Activated CD8-positive, alpha-beta memory T cell treated with anti-CD3 and anti-CD28 coated beads for 48 hours (primary cell): ENCODE measurements around the gene SELENOF.

ENCODE experiments used
- DNase-seq, 3 experiments: peaks; one replicate each; pipeline ENCODE4 v3.0.0-alpha.2; 2020; ENCODE audit warnings: low read depth in 2 of 3, low spot score in 2 of 3

The SELENOF gene

DNA sequence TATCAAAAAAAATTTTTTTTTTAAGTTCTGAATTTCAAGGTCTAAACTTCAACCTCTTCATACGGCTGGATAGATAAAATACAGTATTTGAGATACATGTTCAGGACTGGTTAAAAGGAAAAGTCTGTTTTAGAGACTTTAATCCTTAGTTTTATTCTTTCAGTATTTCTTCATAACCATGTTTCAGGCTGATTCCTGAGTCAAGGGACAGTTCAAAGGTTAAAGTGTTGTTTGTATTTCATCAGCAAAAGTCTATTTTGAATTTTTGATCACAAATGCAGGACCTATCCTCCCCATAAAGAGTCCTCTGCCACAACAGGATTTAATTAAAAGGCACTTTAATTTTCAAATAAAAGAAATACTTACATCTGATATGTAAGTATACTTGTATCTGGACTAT lies 53.5 kb downstream of the SELENOF start:
- no peak for DNase-seq

DNA sequence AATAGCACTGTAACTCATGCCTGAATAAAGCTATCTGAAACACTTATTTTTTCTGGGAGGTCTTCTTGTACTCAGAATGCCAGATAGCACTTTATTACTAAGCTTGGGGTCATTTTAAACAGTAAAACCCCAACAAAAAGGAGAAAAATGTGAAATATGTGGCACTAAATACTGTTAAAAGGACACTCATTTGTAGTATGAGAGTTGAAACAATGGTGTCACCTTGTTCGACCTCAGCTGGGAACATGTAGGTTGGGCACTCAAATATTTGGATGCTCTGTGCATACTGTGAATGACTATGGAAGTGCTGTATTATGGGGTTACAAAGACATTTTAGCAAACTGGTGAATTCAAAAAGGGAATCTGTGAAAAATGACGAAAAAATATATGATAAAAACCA lies 53.9 kb downstream of the SELENOF start:
- no peak for DNase-seq

DNA sequence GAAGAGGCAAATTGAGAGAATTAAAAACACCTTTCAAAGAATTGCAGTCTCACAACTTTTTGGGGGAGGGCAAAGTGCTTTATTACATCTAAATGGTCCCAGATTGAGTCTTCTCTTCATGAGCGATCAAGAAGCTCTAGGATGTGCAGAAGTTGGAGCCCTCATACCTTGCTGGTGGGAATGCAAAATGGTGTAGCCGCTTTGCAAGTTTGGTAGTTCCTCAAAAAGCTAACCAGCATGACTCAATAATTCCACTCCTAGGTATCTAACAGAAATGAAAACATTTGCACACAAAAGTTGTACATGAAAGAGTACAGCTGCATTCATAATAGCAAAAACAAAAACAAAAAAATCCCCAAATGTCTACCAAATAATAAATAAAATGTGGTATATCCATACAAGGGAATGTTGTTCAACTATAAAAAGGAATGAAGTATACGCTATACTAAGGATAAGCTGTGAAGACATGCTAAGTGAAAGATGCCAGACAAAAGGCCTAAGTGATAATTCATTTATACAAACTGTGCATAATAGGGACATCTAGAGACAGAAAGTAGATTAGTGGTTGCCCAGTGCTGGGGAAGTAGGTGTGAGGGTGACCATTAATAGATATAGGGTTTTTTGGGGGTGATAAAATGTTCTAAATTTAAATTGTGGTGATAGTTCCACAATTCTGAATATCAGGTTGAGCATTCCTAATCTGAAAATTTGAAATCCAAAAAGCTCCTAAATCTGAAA lies 55.2 kb downstream of the SELENOF start:
- no peak for DNase-seq

DNA sequence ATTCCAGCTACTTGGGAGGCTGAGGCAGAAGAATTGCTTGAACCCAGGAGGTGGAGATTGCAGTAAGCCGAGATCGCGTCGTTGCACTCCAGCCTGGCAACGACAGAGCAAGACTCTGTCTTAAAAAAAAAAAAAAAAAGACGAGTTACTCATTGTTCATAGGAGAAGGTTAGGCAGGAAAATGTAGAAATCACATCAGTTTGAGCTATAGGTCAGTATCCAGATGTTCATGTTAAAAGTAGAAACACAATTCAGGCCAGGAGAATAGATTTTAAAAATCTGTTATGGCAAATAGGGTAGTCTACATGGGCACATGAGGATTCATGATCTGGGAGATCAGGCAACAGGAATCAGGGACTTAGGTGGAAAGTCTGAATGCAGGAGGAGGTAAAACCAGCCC lies 57.7 kb downstream of the SELENOF start:
- DNase-seq: no peak

DNA sequence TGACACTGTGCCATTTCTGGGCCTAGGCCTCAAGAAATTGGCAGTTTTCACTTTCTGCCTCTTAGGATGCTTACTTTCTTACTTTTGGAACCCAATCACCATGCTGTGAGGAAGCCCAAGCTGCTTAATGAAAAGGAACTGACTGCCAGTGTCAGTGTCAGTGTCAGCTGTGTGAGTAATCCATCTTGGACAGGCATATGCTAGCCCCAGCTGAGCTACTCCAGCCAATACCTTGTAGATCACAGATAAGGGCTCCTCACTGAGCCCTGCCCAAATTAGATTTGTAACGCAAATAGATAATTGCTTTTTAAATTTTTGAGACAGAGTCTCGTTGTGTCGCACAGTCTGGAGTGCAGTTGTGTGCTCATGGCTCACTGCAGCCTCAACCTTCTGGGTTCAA lies 59.6 kb downstream of the SELENOF start:
- no peak for DNase-seq

DNA sequence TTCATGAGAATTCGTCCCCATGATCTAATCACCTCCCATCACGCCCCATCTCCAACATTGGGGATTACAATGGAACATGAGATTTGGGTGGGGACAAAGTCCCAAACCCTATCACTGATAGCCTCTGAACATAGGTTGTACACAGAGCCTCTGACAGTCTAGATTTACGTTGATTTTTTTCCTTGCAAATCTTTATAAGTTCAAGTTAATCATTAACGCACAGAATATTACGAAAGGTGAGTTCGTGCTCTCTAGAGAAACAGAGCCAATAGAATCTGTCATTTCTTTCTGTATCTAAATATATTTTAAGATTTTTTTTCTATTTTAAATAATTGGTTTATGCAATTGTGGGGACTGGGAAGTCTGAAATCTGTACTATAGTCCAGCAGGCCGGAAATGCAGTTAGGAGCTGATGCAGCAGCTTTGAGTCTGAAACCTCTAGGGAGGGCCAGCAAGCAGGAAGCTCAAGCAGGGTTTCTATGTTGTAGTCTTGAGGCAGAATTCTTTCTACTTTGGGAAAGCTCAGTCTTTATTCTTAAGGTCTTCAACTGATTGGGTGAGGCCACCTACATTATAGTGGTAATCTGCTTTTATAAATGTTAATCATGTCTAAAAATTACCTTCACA lies 61.0 kb downstream of the SELENOF start:
- DNase-seq: no peak

DNA sequence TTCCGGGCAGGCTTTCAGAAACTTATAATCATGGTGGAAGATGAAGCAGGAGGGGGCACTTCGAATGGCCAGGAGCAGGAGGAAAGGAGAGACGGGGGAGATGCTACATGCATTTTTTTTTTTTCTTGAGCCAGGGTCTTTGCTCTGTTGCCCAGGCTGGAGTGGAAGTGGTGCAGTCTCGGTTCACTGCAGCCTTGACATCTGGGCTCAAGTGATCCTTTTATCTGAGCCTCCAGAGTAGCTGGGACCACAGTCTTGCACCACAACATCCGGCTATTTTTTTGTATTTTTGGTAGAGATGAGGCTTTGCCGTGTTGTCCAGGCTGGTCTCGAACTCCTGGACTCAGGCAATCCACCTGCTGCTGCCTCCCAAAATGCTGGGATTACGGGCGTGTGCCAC lies 61.6 kb downstream of the SELENOF start:
- DNase-seq: no peak

DNA sequence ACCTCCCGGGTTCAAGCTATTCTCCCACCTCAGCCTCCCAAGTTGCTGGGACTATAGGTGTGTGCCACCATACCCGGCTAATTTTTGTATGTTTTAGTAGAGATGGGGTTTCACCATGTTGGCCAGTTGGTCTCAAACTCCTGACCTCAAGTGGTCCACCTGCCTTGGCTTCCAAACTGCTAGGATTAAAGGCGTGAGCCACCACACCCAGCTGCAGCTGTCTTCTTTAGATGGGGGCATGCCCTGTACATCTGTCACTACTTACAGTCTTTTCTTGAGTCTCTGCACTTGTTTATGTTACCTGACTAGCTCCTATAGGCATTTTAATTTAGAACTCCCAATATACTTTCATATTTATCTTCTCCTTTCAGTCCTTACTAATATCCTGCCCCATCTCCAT lies 64.2 kb downstream of the SELENOF start:
- DNase-seq: no peak

DNA sequence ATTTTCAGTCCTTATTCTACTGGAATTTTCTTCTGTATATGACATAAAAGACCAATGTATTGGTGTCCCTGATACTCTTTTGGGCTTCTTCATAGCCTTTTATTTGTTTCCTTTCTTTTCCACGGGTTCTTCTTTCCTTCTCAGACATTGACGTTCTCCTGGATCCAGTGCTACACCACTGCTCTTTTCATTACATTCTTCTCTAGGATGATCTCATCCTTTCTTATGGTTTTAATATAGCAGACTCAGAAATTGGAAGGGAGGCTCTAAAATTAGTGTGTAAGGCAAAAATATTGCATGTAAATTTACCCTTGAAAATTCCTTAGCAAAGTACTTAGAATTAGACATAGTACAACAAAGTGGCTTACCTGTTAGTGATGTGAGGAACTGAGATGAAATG lies 65.3 kb downstream of the SELENOF start:
- no peak for DNase-seq

DNA sequence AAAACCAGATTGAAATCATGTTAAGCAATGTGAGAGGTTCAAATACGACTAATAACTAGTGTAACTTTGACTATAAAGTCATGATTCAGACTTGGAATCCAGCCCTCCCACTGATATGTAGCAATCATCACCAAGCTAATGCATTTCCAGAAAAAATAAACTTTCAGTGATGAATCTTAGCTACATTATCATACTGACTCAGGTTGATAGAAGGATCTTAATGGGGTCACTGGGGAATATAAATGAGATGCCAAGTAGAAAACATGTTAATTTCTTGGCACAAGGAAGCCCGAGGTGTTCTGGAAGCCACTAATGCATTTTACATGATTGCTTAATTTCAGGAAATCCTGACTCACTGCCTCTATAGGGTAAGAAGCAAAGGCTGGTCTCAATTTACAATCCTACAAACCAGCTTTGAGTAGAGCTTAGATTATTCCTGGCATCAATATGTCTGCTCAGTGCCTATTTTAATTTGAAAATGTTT lies 67.7 kb downstream of the SELENOF start:
- DNase-seq: no peak

DNA sequence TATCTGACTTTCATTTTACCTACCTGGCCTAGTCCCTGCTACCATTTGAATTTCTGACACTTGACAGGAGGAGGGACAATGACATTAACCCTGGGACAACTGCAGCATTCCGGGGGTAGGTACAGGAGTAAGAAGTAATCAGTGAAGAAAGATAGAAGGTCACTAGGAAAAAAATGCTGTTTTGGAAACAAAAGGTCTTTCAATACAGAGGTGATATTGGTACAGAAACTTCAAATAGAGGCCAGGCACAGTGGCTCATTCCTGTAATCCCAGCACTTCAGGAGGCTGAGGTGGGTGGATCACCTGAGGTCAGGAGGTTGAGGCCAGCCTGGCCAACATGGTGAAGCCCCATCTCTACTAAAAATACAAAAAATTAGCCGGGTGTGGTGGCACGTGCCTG lies 68.4 kb downstream of the SELENOF start:
- no peak for DNase-seq

DNA sequence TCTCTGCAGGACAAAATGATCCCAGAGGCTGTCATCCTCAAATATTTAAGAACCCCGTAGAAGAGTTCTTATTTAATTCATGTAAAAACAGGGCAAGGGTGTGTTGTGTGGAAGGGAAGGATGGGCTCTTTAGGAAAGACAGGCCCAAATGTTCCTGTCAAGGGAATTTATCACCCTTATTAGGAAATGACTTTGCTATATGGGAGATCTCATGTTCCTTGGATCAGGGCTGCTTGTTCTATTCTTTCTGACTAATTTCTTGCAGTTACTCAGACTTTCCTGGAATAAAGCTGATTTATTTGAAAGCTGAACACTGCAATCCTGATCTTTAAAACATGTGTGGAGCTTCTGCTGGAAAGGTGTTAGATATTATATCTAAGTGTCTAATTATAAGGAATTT lies 72.8 kb downstream of the SELENOF start:
- no peak for DNase-seq

DNA sequence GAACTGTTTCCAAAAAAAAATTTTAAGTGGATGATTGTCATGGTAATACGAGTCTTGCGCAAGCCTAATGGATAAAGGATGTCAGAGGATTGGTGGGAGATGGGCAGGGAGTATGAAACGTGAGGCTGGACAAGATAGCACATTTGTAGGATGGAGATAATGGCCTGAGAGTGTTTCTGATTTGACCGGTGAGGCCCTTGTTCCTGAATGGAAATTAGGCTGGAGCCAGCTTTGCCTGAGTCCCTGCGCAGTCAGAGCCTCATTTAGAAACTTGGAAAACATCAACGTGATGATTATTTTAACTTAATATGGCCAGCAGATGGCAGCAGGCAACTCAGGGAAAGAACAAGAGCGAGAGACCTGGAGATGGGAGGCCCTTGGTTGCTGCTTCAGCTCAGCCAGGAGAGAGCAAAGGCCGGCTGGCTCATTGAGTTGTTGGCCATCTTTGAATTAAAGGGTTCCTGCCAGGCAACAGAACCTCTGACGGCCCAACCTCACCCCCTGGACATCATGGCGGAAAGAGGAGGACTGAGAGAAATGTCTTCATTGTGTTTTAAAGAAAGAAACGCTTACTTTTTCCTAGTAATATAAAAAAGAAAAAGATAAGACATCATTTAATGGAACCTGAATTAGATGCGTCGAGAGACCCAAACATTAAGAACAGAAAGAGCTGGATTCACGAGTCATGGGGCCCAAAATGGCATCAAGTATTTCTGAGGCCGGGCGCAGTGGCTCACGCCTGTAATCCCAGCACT lies 80.3 kb downstream of the SELENOF start:
- peak in 2 of 3 experiments; percentile 6 to 39 for DNase-seq

DNA sequence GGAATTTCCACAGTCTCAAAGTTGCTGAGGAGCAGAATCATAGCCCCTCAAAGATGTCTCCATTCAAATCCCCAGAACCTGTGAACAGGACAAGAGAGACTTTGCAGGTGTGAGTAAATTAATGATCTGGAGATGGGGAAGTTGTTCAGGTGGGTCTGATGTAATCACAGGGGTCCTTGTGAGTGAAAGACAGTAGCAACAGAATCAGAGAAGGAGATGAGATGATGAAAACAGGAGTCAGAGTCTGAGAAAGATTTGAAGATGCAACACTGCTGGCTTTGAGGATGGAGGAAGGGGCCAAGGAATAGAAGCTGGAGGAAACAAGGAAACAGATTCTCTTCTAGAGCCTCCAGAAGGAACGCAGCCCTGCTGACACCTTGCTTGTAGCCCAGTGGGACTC lies 81.5 kb downstream of the SELENOF start:
- no peak for DNase-seq

DNA sequence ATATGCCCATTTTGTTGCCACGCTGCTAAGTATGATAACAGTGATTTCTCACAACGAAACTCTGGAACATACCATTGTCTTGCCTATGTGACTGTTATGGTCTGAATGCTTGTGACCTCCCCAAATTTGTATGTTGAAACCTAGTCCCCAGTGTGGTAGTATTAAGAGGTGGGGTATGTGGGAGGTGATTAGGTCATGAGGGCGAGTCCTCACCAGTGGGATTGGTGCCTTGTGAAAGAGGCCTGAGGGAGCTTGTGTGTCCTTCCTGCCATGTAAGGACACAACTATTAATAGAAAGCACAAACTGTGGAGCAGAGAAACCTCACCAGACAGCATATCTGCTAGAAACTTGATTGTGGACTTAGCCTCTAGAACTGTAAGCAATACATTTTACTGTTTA lies 84.6 kb downstream of the SELENOF start:
- DNase-seq: no peak

DNA sequence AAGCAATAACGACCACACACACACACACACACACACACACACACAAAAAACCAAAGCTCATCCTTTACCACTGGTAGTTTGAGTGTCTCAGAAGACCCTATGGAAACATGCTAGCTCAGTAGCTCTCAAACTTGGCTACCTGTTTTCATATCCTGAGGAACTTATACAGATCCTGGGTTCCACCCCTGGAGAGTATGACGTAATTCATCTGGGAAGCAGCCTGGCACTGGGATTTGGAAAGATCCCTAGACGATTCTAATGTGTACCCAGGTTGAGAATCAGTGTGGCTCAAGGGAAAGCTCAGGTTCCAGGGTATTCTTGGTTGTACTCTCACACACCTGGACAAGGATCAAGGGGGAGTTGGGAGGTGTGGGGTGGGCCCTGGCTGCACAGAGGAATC lies 85.9 kb downstream of the SELENOF start:
- no peak for DNase-seq

DNA sequence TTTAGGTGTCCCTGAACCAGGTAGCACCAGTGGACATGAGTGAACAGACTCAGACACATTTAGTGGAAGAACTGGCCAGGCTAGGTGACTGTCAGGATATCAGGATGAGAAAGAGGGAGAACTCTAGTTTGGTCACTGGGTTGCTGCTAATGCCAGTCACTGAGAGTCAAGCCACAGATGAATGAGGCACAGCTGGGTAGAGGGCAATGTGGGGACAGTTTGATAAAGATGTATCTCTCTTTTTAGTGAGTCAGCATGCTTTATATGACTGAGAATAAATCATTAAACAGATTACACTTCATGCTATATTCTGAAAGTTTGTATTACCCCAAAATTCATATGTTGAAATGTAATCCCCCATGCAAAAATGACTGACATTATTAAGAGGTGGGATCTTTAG lies 87.1 kb downstream of the SELENOF start:
- DNase-seq: no peak

DNA sequence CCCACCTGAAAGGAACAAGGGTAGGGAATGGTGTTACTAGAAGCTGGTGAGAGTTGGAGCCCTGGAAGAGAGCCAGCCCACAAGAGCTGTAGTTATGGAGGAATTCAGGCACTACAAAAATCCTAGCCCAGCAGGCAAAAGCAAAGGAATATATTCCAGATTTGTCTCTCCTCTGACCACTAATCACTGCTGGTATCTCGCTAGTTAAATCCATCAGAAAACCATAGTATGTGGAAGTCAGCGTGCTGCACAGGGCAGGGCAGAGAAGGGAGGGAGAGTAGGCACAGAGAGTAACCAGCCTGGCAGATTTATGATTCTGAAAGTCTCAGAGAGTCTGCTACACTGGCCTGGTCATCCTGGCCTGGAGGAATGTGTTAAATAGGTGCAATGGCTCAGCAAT lies 88.6 kb downstream of the SELENOF start:
- DNase-seq: no peak

DNA sequence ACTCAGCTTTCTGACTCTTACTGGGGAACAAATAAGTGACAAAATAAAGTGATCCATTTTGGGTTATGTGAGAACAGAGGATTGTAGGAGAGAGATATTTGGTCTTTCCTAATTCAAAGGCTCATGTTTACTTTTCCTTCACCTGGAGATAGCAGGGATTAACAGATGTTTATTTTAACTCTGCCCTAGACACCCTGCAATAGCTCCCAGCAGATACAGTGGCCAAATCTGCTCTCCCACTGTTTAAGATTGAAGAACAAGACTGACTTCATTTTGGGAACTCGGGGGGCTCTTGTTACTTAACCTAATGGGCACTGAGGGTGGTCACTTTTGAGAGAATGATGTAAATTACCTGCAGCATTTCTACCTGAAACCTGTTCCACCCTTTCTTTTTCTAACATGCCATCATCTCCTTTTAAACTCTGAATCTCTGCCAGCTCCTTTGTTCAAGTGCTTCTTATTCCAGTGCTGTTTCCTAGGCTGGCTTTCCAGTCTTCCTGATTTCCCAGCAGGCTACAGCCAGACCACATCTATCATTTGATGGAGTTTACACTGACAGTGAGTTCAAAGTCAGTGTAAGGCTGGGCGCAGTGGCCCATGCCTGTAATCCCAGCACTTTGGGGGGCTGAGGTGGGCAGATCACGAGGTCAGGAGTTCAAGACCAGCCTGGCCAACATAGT lies 90.0 kb downstream of the SELENOF start:
- DNase-seq: no peak

DNA sequence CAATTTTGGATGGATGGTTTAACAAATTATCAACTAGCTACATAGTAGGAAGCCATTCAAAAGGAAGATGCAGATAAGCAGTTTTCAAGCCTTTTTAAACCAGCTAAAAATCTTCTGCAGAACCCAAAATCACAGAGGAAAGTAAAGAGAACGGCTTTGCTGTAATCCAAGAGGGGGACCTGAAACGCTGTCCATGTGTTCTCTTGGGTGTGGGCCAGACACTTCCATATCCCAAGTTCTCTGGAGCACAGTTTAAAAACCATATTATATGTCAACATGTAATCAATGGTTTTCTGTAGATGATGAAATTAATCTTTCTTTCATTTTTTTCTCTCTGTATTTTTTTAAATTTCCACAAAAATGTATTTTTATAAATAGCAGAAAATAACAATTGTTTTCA lies 90.5 kb downstream of the SELENOF start:
- no peak for DNase-seq

DNA sequence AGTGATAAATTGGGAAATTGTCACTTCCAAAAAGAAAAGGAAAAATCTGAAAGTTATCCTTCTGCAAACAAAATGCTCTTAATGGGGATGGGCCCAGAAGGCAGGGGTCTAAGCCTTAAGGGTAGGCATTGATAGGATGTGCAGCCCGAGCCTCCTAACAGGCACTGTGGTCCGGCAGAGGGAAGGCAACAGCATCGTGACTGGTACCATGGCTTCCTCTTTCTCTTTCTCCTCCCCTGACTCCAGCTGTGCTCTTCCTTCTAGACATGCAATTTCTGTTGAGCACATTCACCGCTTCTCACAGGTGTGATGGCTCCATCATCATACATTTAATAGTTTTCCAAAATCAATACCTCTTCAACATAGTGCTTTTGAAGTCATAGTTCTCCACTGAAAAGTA lies 91.5 kb downstream of the SELENOF start:
- no peak for DNase-seq

DNA sequence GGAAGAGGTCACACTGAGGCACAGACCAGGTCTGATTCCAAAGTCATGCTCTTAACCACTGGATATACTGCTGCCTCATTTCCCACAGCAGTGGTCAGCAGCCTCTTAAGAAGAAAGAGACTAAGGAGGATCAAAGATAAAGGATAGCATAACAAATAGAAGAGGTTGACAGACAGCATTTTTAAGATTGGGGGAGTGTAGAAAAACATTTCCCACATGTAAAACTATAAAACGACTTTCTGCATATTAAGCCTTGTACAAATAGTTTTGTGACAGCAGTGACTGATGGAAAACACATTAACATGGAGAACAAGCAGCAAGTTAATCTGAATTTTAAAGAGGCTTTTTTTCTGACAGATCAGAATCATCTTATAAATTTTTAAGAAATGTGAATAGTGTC lies 92.0 kb downstream of the SELENOF start:
- no peak for DNase-seq
